Esophagus squamous epithelium (tissue), 4 donors: ENCODE data around the gene CACNG4.

Experiments
- CTCF ChIP-seq, 6 experiments: fragments of 450-650 bp in 4 of 6; fragments of 200-600 bp in 2 of 6; sonication (generic) in 2 of 6; IDR thresholded peaks; one replicate each; pipeline ENCODE4 v1.5.1; 2016 to 2019; ENCODE audit warnings: antibody characterized with exemption in 6 of 6, mild to moderate bottlenecking in 4 of 6, moderate library complexity in 4 of 6
- POLR2A ChIP-seq, 4 donors: fragments of 450-650 bp; IDR thresholded peaks; one replicate each; pipeline ENCODE4 v1.6.1; 2017; ENCODE audit warnings: antibody characterized with exemption in 4 of 4, mild to moderate bottlenecking in 4 of 4, moderate library complexity in 3 of 4

GRCh38 chr17:66989579-66989978, 25.1 kb downstream of the CACNG4 start:
- TF ChIP-seq CTCF (IDR thresholded peaks at IDR 0.05) = no peak
- TF ChIP-seq POLR2A (IDR thresholded peaks at IDR 0.05) = no peak
